GM23248 (cell line): ENCODE data around the gene LNPK.

Source experiments
- EZH2 ChIP-seq: fragments of 200-600 bp; sonication (generic); IDR thresholded peaks from 2 replicates; pipeline ENCODE4 v1.6.1; 2018; ENCODE audit warnings: antibody characterized with exemption, mild to moderate bottlenecking; ENCODE audit not compliant: insufficient read depth, poor library complexity, severe bottlenecking
- EZH2phosphoT487 ChIP-seq: fragments of 200-600 bp; sonication (generic); IDR thresholded peaks from 2 replicates; pipeline ENCODE4 v1.6.1; 2018; ENCODE audit warnings: antibody characterized with exemption, moderate library complexity, mild to moderate bottlenecking, low read depth; ENCODE audit not compliant: insufficient read depth

- TF ChIP-seq EZH2phosphoT487 = no peak
- TF ChIP-seq EZH2 = no peak
These were observed 28.7 kb downstream of the LNPK start for GRCh38 chr2:175973373-175973772.
